SIG-M5 (cell line): Measurements from ENCODE around the gene TBCA.
"Not testable (repeated sequence)": the region's sequence is repeated elsewhere in the genome, so short reads cannot be mapped to it uniquely, and the experiment has no call there.

Experiments
- DNase-seq: peaks from one replicate; lab custom pipeline; 2025; lab: John Stamatoyannopoulos, UW

Gene TBCA

DNA sequence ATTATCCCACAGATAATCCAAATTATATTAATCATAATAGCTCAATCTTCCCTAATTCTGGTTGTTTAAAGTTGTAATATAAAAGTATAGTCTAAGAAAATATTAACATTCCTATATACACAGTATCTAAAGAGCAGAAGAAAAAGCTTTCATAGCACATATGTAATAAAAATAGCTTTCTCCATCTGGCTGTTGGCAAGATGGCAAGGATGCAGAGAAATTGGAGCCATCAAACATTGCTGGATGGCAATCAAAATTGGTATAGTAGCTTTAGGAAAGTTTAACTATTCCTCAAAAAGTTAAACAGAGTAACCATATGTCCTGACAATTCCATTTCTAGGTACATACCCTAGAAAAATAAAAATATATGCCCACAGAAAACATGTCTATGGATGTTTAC, 66.8 kb downstream of the TBCA start:
- no peak for DNase-seq

DNA sequence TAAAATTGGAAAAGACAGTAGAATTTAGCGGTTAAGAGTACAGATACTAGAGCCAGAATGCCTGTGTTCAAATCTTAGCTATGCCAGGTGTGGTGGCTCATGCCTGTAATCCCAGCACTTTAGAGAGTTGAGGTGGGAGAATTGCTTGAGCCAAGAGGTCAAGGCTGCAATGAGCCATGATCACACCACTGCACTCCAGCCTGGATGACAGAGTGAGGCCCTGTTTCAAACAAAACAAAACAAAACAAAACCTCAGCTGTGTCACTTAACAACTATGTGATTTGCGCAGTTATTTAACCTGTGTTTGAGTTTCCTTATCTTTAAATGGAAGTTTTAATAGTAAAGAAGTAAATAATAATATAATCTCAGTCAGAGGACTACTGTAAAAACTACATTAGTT, 68.3 kb downstream of the TBCA start:
- DNase-seq, result no peak

DNA sequence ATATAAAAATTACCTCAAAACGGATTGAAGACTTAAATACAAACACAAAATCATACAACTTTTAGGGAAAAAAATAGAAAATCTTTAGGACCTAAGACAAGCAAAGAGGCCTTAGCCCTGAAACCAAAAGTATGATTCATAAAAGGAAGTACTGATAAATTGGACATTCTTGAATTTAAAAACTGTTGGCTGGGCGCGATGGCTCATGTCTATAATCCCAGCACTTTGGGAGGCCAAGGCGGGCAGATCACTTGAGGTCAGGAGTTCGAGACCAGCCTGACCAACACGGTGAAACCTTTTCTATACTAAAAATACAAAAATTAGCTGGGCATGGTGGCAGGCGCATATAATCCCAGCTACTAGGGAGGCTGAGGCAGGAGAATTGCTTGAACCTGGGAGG, 76.6 kb downstream of the TBCA start:
- DNase-seq, result not testable (repeated sequence)

DNA sequence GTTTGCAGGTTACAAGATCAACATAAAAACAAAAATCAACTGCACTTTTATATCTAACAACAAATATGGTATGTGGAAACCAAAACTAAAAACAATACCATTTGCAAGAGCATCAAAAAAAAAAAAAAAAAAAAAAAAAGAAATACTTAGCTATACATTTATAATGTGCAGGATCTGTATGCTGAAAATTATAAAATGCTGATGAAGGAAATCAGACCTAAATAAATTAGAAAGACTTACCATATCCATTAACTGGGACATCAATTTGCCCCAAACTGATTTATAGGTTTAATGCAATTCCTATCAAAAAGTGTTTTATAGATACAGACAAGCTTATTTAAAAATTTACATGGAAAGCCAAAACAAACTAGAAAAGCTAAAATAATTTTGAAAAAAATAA, 77.2 kb downstream of the TBCA start:
- DNase-seq, result no peak

DNA sequence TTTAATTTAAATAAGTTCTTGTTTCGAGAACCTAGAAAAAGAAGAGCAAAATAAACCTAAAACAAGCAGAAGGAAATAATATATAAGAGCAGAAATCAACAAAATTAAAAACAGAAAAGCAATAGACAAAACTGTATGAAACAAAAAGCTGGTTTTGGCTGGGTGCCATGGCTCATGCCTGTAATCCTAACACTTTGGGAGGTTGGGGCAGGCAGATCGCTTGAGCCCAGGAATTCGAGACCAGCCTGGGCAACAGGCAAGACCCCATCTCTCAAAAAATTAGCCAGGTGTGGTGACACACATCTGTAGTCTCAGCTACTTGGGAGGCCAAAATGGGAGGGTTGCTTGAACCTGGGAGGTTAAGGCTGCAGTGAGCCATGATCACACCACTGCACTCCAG, 78.4 kb downstream of the TBCA start:
- DNase-seq, result no peak

DNA sequence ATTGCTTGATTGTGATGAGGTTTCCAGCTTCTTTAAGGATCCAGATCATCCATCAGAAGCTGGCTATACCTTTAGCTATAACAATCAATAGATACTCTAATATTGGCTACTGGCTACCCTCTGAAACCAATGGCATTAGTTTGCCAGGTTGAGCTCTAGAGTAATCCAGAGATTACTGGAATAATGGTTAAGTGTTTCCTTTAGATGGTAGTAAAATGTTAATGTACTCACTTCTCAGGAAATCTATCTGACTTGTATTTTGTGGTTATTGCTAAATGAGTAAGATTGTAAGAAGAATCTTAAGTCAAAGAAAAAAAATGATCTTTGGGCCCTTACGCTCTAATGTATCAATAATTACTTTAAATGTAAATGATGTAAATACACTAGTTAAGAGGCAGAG, 80.0 kb downstream of the TBCA start:
- DNase-seq, result no peak

DNA sequence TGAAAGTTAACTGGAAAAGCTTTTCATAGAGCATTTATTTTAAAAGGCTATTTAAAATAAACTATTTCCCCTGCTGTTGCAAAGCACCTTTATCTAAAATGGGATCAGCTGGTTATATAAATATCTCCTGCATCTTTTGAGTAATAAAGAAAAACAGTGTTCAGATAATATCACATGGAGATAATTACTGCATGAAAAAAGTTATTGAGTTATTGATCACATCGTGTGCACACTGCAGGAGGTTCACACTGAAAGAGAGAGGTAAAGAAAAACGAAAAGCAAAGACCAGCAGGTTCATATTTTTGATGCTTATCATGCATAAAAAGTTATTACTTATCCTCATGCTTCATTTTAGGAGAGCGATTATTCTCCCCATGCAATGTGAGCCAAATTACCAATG, 82.2 kb downstream of the TBCA start:
- no peak for DNase-seq

DNA sequence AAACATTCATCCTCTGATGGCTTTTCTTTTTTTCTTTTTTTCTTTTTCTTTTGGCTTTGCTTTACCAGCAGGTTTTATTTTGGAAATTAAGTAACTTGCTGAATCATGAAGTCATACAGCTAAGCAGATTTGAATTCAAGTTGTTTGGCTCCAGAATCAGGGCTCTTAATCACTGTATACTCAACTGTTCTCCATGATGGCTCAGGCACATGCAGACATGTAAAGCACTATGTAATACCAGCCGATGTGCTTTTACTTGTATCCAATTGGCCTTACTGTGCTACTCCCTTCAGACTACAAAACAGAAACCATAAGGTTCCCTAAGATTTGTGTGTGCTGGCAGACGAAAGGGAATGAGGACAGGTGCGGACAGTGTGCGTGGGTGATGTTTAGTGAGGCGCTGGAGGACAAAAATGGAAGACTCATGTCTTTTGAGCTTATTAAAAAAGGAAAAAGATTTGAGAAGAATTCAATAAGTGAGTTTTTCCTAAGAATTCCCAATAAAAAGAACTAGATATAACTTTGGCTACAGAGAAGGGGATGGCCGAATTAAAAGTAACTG, 92.9 kb downstream of the TBCA start:
- no peak for DNase-seq

DNA sequence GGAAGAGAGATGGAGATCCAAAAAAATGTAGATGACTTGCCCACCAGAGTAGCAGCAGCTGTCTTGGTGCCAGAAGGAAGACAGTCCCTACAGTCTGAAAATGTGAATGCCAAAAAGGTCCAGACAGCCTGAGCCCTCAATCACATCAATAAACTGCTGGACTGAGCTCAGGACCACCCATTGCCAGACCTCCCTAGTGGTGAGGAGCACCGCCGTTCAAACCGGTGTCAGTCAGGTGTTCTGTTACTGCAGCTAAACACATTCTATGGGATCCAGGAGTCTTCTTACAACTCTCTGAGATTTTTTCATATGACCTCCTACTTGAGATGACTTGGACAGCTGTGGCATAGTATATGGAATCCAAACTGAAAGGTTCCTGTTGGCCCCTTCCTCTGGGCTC, 105.6 kb downstream of the TBCA start:
- DNase-seq, result no peak

DNA sequence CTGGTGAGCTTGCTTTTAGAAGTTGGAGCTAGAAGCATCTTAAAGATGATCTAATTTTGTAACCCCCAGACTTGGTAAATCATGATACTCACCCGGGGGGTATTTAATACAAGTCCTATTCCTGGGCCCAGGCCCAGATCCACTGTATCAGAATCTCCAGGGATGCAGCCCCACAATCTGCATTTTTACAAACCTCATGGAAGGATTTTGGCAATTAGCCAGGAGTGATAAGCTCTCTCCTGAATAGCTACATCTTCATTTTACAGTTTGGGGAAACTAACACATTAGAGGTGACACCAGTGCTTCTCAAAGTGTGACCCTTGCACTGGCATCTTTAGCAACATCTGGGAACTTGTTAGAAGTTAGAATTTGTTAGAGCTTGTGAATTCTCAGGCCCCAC, 106.5 kb downstream of the TBCA start:
- no peak for DNase-seq

DNA sequence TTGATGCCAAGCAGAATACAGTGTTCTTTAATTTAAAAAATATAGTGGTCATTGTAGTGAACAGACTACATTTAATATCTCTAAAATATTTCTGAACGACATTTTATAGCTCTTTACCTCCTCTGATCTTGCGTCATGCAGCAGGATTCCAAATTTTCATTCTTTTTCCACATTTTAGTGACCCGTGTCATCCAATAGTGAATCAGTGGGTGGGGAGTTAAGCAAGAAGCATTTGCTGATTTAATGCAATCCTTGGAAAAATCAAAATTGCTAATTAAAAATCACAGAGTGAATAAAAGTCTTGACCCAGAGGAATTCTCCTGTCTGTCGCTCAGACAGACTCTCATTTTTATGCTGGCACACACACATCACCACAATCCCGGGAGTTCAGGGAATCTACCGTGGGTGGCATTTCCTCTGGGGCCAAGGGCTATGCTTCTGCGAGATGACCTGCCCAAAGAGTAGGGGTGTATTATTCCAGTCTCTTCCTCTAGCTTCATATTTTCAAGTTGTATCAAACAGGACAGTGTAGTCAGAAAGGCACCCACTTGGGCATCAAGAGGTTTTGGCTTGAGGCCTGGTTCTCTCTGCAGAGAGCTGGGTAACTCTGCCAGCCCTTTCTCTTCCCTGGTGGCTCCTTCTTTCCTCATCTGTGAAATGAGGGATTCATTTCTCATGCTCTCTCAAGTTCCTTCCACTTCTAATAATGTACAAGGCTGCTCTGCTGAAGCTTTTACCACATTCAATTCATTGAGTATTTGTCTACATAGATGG, 112.9 kb downstream of the TBCA start:
- DNase-seq, result no peak

DNA sequence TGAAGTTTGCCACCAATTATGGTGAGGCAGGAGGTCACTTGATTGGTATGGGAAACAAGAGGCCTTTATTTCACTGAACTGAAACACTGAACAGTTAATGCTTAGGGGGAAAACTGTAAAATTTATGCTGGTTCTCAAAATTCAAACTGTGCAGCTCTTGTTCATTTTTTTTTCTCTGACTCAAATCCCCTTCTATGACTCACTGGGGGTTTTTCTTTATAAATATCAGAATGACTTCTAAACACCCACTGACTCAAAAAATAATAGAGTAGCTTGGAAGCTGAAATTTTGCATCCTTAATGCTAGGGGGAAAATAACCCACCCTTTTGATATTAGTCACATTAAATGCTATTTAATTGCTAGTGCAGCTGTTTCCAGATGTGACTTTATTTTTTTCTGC, 113.5 kb downstream of the TBCA start:
- DNase-seq, result no peak

DNA sequence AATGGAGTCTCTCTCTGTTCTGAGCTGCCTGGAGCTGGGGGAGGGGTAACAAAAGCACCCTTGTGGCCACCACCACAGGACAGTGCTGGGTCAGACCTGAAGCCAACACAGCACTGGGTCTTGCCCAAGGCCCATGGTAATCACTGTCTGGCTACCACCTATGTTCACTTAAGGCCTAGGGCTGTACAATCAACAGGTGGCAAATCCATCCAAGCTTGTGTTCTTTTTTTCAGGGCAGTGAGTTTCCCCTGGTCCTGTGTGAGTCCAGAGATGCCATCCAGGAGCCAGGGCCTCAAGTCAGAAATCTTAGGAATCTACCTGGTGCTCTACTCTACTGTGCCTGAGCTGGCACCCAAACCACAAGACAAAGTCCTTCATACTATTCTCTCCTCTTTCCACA, 117.5 kb downstream of the TBCA start:
- no peak for DNase-seq

DNA sequence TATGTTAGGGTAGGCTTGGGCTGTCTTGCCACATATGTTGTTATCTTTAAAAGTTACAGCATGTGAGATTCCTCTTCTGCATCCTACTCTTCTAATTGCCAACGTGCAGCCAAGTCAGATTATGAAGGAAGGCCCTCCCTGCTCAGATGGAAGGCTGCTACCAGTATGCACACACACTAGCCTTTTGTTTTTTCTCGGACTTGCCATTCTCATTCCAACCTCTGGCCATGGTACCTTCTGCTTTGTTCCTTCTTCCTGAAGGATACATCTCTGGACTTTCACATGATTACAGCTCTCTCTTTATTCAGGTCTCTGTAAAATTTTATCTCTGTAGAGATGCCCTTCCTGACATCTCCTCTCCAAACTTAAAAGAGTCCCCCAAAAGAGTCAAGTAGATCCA, 124.8 kb downstream of the TBCA start:
- no peak for DNase-seq

DNA sequence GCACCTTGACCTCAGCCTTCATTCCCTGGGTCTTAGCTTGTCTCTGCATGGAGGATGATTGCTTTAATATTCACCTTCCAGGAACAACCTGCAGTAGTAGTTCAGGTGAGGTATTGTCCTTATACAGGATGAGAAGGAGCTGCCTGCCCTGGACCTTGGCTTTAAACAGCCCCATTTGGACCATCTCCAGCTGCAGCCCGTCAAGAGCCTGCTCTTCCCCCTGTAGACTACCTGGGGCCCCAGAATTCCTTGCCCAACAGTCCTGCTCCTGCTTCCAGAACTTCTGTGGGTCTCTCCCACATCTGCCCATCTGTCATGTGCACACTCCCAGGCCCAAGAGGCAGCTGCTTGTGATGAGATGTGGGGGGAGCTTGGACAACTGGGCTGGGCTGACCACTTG, 125.5 kb downstream of the TBCA start:
- DNase-seq, result no peak

DNA sequence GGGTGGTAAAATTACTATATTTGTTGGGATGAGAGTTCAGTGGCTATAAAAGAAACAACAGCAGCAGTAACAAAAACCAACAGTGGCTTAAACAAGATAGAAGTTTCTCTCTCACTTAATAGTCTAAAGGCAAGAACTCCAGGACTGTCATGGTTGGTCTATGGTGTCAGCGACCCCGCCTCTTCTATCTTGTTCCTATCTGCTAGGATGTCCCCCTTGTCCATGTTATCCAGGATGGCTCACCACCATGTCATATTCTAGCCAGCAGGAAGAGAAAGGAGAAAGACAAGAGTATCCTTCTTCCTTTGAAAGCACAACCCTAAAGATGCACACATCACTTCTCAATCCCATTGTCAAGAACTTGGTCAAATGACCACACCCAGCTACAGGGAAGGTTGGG, 126.4 kb downstream of the TBCA start:
- no peak for DNase-seq

DNA sequence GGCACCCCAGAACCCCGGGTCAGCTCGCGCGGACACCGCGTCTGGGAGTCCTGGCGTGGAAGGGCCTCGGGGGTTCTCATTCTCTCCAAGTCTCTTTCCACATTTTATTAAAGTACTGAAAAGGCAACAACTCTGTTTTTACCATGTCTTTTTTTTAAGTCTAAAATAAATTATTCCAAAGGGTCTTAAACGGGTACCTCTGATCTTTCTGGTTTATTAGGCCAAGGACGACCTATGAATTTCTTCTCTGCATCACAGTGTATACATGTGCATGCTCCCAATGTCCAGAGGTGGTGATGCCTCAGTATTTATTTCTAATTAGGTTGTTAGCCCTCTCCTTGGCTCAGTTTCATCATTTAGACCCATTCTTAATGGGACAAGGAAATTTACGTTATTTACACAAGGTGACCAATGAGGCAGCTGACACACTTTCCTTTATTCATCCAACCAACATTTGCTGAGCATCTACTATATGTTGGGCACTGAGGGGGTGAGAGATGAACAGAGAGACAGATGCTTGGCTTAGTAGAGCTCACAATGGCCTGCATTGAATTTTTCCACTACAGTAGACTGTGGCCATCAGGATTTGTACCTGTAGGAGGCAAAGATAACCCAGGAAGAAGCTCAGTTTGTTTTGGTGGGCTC, 130.0 kb downstream of the TBCA start:
- DNase-seq, result no peak

DNA sequence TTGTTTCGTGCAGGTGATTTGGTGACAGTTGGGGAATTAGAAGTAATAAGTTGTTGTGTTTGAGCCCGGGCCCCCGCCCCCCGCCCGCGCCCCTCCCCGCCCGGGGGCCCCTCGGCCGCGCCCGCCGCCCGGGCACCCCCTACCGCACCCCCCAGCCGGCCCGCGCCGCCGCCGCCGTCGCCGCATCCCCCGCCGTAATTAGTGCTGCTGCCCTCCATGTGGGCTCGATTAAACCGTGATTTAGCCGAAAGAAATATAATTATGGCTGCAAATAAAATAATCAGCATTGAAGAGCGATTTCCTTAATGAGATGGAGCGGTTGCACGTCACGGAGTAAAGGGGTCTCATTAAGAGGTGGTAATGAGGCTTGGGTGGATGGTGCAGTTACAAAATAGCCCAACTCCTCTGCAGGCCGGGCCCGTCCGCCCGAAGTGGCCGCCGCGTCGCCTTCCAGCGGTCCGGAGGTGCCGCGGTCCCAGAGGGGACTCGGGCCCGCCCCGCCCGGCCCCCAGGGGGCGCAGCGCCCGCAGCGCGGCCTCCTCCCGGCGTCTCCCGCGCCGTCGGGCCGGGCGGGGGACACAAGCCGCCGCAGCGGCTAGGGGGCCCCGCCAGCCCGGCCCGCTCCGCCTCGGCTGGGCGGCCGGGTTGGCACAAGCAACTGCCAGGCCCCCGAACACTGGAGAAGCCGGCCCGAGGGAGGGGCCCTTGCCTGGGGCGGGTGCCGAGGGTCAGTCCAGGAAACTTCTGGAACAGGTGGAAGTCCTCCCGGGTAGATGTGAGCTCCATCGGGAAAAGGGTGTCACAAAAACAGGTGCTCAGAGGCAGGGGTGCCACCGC, 130.8 kb downstream of the TBCA start:
- DNase-seq, result no peak

DNA sequence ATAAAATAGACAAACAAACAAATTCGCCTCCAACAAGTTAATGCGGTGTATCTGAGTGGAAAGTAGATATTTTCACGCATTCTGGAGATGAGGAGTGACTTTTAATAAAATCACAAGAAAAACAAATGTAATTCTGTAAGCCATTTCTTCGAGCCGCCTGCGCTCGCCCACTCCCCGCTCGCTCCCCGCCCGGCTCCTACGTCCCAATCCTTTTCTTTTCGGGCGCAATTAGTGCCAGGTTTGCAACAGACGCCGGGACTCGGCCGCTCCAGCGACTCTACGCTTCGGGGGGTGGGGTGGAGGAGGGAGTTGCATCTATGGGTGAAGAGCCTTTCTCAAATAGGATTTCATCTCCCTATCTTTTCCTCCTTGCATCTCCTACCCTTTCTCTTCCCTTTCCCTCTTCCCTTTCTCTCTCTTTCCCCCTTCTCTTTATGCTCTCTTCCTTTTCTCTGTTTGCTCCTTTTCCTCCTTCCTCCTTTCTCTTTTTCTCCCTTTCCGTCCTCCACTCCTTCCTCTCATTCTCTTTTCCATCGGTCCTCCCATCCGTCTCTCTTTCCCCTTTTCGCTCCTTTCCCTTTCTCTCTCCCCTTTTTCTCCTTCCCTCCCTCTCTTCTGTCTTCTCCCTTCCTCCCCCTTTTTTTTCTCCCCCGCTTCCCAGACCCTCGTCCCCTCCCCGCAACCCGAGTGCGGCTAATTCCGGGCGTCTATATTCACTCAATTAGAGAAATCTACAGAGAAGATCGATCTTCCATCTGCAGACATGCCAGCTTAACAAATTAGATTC, 131.6 kb downstream of the TBCA start:
- DNase-seq, result no peak

DNA sequence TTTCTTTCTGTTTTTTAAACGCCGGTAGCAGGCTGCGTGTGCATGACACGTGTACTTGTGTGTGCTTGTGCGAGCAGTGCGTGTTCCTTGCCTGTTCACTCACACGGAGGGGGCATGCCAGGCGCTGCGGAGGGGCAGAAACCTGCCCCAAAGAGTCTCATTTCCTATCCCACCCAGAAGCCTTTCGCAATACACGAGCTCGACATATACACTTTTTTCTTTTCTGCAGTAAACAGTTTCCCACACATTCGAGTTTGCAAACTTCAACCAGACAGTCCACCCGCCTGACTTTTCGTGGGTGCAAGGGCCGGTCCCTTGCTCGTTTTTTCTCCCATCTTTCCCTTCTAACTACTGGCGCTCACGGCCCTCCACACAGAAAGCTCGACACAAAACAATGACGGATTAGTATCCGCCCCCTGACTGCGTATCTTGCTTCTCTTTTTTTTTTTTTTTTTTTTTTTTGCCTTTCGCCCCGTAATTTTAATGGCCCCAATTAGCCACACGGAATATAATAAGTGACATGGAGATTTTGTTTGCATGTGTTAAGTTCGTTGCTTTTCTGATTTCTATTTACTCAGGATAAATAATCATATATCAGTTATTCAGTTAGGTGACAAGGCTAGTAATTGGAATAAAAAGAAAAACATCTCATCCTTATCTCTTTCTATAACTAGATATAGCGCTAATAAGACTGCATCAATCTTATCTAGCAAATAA, 132.3 kb downstream of the TBCA start:
- DNase-seq, result no peak
